Stimulated activated CD8-positive, alpha-beta memory T cell treated with anti-CD3 and anti-CD28 coated beads, Interleukin-4, amount 100 ng/mL, for 4 hours (primary cell): ENCODE data around the gene PRKN.
"Not testable (repeated sequence)": the region's sequence is repeated elsewhere in the genome, so short reads cannot be mapped to it uniquely, and the experiment has no call there.

ENCODE experiments used
- DNase-seq, 2 donors: peaks; one replicate each; pipeline ENCODE4 v3.0.0-alpha.2; 2020; ENCODE audit warnings: low read depth in 2 of 2, low spot score in 1 of 2

Gene PRKN

DNA sequence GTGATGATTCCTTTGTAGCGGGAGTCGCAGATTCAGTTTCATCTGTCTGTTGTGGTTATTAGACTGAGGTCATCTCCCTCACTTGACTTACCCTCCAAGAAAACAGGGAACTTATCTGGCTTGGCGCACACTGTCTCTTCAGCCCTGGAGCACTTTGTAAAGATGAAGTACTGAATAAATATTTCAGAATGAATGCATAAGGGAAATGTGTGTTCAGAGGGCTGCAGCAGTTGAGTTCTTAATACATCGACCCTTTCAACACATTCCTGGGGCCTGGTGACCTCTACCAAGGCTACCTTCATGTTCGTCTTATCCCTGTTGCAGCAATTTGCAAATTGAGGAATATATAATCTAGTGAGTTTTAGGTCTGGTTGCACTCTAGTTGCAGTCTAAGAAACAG lies 801.2 kb downstream of the PRKN start:
- no peak for DNase-seq

DNA sequence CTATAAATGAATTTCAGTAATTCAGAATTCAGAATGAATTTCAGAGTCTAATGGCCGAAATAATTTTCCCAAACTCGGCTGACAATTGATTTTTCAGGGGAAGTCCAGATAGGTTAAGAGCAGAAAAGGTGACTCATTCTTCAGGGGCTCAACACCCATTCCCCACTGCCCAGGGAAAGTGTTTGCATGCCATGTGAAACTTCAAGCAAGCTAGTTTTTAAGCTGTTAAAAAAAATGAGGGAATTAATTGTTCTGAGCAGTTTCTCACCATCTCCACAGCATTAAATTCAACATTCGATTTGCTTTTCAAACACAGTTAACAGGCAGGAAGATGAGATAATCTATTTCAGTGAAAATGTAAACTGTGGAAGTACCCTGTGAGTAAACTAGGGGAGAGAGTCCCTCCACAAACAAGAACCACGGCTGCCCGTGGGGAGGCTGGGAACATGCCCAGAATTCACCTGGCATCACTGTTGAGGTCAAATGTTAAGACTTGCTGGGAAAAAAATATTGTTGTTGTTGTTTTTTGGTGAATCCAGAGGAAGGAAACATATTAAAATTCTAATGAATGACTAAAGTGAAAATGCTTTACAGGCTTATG lies 803.0 kb downstream of the PRKN start:
- no peak for DNase-seq

DNA sequence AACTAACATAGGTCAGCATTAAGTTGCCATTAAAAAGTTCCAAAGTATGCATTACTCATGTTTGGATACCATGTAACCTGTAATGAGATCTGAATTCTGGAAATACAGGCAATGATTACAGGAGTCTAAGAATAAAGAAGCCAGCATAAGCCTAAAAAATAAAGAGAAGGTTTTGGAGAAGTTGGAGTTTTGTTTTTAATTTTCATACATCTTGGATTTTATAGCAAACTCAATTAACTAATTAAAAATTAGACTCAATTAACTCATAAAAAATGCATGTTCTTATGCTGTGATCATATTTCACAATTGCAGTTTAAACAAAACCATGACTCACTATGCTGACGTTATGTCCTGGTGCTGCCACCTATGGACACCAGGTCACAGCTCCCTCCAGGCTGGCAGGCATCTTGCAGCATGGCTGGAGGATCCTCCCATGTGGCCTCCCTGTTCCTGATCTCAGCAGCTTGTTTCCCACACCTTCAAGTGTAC lies 804.9 kb downstream of the PRKN start:
- no peak for DNase-seq

DNA sequence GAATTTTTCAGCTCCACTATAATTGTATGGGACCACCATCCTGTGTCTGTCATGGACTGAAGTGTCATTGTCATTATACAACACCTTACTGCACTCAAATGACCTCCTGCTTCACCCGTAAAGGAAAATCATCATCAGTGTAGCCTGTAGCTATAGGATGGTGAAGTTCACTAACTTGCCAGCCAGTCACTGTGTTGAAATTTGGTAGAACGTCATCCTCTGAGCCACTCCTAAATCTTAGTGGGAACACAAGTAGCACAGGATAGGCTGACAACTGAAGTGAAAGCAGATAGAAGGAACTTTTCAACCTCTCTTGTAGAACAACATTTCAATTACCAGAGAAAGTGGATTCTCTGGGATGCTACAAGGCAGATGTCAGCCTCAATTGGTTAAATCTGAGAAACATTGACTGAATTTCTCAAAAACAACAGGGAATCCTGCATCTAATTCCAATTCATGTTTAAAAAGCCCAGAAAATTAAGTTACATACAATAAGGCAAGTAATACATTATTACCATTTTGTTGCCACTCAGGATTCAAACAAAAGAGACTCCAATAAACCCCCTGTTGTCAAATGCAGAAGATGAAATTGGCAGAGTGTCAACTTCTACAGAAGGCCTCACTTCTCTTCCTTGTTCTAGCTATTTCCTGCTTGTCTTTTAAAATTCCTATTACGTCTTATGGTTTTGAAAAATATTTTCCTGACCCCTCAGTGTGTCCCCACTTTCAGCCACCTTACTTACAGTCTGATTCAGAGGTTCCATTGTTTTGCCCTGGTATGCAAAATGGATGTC lies 805.8 kb downstream of the PRKN start:
- no peak for DNase-seq

DNA sequence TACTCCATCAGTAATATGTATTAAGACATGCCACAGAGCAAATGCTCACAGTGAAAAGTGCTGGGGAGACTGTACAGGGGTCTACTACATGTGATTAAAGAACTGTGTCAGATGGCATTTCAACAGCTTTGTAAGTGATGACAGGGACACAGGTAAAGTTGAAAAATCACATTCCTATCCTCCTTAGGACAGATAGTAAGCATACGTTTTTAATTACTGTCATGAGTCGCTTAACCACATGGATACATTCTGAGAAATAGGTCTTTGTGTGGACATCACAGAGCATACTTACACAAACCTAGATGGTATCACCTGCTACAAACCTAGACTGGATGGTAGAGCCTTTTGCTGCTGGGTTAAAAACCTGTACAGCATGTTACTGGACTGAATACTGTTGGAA lies 807.9 kb downstream of the PRKN start:
- no peak for DNase-seq

DNA sequence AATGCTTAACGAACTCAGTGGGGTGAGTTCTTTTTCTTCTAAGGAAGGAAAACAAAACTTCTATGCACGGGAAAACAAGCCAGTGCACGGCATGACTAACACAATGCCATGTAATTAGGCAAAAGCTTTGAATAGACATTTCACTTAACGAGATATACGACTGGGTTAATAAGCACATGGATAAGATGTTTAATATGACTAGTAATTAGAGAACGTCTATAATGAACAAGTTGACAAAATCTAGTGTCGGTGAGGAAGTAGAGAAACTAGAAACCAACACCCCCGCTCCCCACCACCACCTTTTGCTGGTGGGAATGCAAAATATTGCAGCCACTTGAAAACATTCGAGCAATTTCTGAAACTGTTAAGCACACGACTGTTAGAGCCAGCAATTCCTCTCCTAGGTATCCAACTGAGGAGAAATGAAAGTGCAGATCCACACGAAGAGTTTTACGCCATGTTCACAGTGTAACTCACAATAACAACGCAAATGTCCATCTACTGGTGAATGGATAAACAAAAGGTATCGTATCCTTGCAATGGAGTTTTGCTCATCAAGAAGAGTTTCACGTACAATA lies 808.8 kb downstream of the PRKN start:
- no peak for DNase-seq

DNA sequence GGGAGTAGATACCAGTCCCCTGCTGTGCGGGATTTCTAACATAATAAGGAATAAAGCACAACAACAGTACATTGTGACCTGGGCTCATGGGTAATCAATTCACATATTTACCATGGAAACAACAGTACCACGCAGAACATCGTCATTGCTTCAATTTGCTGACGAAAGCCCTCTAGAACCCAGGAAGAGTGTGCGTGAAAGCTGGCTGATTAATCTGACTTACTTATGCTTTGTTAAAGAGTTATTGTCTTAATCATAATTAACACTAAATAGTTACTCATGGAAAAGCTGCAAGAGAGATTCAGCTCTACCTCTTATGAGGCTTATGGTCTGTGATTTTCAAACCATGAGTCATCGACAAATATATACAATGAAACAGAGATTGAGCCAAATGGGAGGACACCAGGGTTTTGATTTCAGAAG lies 809.4 kb downstream of the PRKN start:
- DNase-seq = no peak

DNA sequence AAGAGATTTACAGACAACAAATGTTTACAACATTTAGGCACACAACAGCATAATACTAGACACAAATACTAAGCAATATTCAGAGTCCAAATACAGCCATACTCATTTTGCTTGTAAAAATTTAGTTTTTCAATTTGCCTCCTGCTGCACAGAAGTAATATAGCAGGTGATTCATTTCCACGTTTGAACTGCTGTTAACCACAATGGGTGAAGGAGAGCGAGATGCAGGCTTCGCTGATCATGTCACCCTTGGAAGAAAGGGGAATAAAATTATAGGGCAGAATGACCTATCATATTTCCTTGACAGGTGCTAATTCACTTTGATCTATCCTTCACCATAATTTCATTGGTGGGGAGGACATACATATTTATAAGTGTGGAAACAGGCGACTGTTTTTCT lies 809.9 kb downstream of the PRKN start:
- no peak for DNase-seq

DNA sequence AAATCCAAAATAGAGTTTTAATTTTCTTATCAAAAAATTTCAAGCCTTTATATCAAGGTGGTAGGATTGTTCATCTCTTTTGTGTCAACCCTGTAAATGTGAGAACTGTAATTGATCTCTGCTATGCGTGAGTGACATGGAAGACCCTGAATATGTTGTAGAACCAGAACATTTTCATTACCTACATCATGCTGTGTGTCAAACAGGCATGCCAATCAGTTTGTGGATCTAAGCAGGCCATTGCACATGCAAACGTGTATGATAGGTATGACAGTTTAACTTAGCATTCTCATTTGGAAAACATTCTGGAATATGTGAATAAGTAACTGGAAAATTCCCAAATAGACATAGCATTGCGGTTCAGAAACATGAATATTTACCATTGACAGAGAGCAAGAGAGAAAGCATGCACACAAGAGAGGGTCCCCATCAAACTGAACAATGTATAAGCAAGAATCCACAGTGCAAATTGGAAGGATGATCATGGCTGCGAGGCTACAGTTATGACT lies 812.1 kb downstream of the PRKN start:
- DNase-seq = no peak

DNA sequence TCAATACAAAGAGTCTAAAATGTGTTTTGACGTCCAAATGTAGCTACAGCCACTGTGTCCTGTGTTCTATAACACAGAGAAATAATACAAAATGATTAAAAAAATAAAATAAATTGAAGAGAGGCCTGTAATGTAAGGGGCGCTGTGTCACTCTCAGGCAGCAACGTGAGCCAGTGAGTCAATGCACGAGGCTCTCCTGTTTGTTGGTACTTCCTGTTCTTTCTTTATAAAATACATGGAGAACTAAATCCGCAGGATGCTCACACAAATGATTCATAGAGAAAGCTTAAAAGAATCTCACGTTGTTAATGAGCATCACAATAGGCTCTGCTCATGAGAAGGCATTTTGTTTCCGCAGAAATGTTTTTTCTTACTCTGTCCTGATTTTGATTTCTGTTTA lies 818.7 kb downstream of the PRKN start:
- DNase-seq = no peak

DNA sequence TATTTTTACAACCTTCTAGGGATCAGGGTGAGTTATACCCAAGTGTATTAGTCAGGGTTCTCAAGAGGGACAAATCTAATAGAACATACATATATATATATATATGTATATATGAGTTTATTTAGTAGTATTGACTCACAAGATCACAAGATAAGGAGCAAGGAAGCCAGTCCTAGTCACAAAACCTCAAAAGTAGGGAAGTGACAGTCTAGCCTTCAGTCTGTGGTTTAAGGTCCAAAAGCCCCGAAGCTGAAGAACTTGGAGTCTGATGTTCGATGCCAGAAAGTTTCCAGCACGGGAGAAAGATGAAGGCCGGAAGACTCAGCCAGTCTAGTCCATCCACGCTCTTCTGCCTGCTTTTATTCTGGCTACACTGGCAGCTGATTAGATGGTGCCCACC lies 821.0 kb downstream of the PRKN start:
- DNase-seq = no peak

DNA sequence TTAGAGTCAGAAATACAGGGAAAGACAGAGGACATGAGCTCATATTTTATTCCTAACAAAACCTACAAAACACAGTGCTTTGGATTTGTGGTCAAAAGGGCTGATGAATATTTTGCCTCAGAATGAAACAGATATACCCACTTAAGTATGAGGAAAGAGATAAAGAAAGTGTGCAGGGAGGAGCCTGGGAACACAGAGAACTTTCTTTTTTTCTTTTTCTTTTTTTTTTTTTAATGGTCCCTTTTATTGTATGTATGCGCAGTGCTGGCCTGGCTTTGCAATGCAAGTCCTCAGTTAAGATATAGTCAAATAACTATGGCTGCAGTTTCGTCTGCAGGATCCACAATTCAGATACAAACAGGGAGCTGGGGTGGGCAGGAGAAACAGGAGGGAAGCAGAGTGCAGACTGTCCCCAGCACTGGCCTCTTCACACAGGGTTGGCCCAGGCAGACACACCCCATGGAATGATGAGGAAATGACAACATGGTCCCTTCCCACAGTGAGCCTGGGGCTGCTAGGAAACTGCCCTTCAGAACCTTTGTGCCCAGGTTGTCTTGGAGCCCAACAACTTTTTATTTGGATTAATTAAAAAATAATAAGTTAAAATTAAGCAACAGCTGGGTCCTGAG lies 823.9 kb downstream of the PRKN start:
- DNase-seq = no peak

DNA sequence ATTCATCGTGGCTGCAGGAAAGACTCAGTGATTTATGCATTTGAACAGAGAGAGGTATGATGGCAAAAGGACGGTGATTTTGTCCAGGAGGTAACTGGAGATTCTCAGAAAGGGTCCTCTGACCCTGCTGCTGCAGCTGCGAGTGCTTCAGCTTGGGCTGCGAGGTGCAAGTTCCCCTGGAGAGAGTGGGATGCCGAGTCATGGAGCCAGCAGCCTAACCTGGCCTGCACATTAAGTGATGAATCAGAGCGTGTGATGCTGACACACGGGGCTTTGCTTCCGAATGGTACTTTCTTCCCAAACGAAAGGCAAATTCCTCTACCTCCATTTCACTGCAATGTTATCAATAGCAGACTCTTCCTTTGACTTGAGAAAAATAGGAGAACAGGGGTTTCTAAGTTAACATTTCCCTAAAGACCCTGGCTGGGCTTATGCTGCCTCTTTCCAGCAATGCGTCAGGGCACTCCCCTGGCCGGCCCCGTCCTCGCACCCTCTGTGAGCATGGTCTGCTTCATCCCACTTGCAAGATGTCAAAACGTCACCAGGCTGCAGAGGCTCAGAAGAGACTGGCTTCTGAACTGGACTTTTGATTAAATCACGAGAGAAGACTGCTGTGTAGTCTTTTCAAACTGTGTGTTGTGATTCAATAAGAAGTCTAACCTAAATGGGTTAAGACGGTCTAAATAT lies 825.7 kb downstream of the PRKN start:
- no peak for DNase-seq

DNA sequence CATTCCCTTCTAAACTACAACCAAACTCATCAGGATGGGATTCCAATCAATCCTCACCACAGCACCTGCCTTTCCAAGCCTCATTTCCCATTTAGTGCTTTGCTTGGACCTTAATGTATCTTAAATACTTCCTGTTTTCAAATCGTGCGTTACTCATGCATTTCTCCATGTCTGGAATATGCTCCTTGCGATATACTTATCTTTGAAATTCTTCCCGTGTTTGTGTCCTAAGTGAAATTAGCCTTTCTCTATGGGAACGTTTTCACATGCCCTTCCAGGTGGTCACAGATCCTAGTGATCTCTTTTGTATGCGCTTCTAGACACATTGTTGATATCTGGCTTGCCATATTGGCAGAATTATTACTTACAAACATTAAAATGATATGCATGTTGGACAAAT lies 833.1 kb downstream of the PRKN start:
- no peak for DNase-seq

DNA sequence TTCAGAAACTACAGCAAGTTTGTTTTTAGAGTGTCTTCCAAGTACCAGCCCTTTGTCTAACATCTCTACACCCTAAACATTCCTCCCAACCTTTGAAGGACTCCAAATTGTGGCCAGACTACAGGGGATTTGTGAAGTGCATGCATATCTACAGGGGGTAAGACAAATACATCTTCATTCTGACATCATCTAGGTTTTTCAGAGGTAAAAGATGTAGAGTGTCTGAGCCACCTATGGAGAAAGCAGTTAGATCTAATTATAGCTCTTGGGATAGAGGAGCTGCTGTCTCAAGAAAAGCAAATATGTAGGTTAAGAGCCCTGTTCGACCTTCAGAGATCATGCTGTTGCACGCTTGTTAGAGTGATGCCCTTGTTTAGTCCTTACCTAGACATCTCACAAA lies 836.0 kb downstream of the PRKN start:
- no peak for DNase-seq

DNA sequence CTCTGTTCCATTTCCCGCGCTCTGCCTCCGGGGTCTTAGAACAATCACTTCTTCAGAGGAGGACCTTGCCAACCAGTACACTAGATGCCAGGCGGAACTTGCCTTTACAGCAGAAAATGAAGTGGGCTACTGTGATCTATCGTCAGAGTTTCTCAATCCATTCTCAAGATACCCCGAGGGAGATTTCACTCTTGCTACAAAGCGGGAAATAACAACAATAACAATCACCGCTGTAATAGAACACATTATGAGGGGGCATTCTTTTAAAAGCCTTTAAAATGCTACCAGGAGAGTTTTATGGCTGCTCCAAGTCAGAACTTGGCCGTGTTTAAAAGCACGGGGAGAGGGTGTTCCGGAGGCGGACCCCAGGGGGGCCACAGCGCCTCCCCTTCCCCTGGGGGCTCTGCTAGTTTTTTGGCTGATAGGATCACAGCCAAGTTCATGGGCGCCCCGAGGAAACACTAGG lies 836.7 kb downstream of the PRKN start:
- no peak for DNase-seq

DNA sequence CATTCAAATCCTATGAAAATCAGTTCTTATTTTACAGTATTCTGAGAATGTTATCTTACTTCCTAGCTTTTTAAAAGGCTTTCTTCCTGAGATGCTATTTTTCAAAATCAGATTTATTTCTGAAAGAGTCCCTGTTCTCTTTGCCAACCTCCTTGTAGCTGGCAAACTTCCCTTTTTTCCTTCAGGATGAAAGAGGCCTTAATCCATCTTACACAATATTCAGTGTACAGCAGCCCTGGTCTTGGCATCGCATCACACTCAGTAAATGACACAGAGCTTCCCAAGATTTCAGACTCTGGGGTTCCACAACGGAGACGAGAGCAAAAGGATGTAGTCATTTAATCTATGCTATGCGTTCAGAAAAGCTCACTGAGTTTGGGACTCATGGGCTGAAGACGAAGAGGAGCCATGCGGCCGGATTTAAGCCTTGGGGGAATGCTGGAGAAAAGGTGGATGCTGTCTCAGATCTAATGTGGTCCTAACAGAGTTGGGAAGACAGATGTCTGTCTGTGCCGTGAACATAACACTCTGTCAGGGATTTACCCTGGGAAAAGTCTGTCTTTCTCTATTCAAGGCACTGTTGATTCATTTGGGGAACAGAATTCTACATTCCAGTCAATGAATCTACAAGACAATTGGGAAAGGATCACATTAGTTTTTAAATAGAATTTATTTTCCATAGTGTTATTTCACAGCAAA lies 837.3 kb downstream of the PRKN start:
- no peak for DNase-seq

DNA sequence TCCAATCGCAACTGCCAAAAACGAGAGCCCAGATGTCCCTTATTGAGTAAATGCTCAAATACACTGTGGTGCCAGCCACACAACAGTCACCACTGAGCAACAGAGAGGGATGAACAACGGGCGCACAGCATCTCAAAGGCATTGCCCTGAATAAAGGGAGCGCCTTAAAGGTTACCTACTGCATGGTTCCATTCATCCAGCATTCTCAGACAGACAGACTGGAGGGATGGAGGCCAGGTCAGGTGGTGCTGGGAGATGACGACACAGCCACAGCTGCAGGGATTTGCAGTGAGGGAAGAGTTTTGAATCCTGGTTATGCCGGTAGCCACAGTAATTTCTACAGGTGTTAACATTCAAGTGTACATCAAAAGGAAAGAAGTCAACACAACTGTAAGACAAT lies 838.2 kb downstream of the PRKN start:
- no peak for DNase-seq

DNA sequence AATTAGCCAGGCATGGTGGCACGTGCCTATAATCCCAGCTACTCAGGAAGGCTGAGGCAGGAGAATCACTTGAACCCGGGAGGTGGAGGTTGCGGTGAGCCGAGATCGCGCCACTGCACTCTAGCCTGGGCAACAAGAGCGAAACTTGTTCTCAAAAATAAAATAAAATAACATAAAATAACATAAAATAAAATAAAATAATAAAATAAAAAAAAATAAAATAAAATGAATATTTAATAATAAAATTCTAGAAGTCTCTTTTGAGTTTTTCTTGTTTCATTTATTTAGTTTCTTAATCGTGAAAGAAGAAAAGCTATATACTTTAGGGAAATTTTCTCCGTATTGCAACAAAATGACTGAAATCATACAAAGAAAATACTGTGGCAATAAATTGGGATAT lies 841.0 kb downstream of the PRKN start:
- not testable (repeated sequence) for DNase-seq

DNA sequence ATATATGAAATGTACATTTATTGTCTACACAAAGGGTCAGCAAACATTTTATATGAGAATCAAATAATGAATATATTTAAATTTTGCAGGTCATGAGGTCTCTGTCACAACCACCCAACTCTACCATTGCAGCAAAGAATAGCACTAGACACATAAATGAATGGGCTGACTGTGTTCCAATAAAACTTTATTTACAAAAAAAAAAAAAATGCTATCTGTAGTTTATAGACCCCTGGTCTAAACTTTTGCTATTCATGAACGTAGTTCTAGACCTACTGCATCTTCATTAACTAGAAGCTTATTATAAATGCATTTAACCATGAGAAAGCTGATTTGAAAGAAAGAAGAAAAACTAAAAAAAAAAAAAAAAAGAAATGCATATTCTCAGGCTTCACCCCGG lies 842.8 kb downstream of the PRKN start:
- no peak for DNase-seq
